ENCODE measurements around the gene UBE2D3.

UBE2D3 gene

DNA sequence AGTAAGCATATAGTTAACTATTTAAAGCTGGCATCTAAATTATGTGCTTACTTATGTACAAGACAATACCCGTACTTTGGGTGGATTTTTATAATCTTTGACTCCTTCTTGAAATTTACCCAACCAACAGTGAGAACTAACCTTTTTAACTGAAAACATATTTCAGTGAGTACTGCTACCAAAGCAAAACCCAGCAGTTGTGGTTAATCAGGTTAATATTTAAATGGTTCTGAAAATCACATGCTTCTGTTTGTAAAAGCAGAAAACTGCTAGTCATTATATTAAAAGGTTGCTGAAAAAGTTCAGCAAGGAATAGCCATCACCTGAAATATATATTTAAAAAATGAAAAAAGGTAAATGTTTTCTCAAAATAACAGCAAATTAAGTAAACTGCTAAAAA is 20.0 kb downstream of the UBE2D3 start:
- H3K4me3 Mint-ChIP-seq, result no peak overlapping the region

DNA sequence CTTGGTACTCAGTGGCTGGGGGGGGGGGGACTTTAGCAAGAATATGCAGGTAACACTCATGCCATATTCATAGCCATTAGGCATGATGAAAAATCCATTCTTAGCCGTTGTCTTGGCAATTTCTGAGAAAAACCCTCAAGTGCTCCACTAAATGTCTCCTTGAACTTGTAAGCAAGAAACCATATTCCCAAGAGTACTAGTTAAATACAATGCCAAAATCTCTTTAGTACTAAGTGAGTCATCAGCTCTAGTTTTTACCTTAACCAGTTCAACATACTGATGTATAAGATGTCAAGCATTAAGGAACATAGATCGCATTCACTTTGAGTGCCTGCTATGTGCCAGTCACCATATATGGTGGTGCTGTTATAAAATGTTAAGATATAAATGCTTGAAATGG is 27.5 kb downstream of the UBE2D3 start:
- peaks cover 80% of the 10 kb centered on the region for H3K36me3 Mint-ChIP-seq (ENCODE audit: insufficient read depth)
- H3K27me3 Mint-ChIP-seq, result no peaks in the 10 kb centered on the region
- no peak for DNase-seq (ENCODE audit: low spot score in 2 of 2)
- peaks cover 45% of the 10 kb centered on the region for H3K4me1 Mint-ChIP-seq
- no peaks in the 10 kb centered on the region for H3K9me3 Mint-ChIP-seq
- ATAC-seq (replicated peaks; ENCODE audit: extremely low read depth, poor library complexity, severe bottlenecking), result no peak
- no peak overlapping the region for H3K4me3 Mint-ChIP-seq
- H3K27ac Mint-ChIP-seq (ENCODE audit: low read depth), result no peak overlapping the region

More for the DNA sequence above, 20.0 kb downstream of the UBE2D3 start:
- DNase-seq (ENCODE audit: low spot score in 2 of 2) (no peak), ATAC-seq (replicated peaks; ENCODE audit: extremely low read depth, poor library complexity, severe bottlenecking) (no peak)
- Mint-ChIP-seq H3K27me3 (no peaks in the 10 kb centered on the region), H3K9me3 (no peaks in the 10 kb centered on the region), H3K36me3 (ENCODE audit: insufficient read depth) (peaks cover 78% of the 10 kb centered on the region), H3K4me1 (peaks cover 66% of the 10 kb centered on the region), H3K27ac (ENCODE audit: low read depth) (no peak overlapping the region)

DNA sequence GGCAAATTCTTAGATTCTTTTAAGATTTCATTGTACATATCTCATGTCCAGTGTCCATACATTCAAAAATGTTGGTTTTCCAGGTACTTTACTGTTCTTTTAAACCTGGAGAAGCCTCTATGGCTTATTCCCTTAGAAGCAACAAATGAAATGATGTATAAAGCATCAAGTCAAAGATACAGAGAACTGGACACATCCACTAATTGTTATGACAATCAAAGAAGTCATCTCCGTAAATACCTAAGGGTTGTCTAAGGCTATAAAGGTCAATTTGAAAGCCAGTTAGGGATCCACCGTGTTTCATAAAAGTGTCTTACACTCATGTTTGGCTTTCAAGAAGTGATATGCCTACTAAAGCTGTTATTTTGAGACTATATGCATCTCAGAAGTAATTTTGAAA is 32.4 kb downstream of the UBE2D3 start:
- Mint-ChIP-seq H3K9me3 (peaks cover 5% of the 10 kb centered on the region), H3K27ac (ENCODE audit: low read depth) (no peak overlapping the region), H3K36me3 (ENCODE audit: insufficient read depth) (peaks cover 69% of the 10 kb centered on the region), H3K4me3 (no peak overlapping the region), H3K4me1 (peaks cover 36% of the 10 kb centered on the region), H3K27me3 (no peaks in the 10 kb centered on the region)
- ATAC-seq (replicated peaks; ENCODE audit: extremely low read depth, poor library complexity, severe bottlenecking) (no peak), DNase-seq (ENCODE audit: low spot score in 2 of 2) (no peak)

DNA sequence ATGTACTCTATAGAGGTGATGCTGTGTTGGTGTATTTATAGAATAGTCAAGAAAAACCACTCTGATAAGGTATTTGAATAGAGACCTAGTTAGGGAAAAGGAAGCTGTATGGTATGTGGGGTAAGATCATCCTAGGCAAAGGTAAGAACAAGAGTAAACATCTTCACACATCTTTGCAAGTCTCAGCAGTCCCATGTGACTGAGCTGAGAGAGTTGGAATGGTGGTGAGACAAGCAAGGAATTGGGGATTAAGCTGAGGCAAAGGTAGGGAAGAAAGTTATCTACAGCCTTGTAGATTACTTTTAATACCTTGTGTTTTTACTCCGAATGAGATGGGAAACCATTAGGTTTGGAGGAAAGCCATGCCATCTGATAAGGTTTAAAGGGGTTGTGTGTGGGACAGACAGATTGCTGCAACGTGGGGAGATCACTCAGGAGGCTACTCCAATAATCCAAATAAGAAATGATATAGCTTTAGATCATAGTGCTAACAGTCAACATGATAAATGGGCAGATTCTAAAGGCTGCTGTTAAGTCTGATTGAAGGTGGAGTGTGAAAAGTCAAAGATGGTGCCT is 34.9 kb downstream of the UBE2D3 start:
- Mint-ChIP-seq H3K27me3 (no peaks in the 10 kb centered on the region), H3K4me3 (no peak overlapping the region), H3K36me3 (ENCODE audit: insufficient read depth) (peaks cover 51% of the 10 kb centered on the region), H3K9me3 (peaks cover 5% of the 10 kb centered on the region), H3K4me1 (peaks cover 38% of the 10 kb centered on the region), H3K27ac (ENCODE audit: low read depth) (peak overlapping the region; percentile 11)
- DNase-seq (ENCODE audit: low spot score in 2 of 2) (no peak), ATAC-seq (replicated peaks; ENCODE audit: extremely low read depth, poor library complexity, severe bottlenecking) (no peak)

DNA sequence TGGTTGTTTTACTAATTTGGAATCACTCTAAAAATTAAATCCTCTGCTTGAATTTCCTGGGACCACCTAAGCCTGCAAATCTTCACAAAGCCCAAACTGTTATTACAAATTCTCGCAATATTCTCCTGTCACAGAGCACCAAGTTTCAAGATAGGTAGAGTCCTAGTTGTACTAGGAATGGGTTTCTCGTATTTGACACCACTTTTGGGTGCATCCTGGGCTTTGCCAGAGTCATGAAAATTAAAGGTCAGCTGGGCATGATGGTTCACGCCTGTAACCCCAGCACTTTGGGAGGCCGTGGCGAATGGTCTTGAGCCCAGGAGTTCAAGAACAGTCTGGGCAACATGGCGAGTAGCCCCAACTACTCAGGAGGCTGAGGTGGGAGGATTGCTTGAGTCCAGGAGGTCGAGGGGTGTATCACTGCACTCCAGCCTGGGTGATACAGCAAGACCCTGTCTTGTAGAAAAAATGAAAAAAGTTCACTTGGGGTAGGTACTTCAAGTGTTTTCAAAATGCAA is 36.0 kb downstream of the UBE2D3 start:
- Mint-ChIP-seq H3K4me1 (peaks cover 34% of the 10 kb centered on the region), H3K4me3 (no peak overlapping the region), H3K9me3 (peaks cover 5% of the 10 kb centered on the region), H3K27me3 (no peaks in the 10 kb centered on the region), H3K27ac (ENCODE audit: low read depth) (peak overlapping the region; percentile 11), H3K36me3 (ENCODE audit: insufficient read depth) (peaks cover 42% of the 10 kb centered on the region)
- no peak for DNase-seq (ENCODE audit: low spot score in 2 of 2)
- no peak for ATAC-seq (replicated peaks; ENCODE audit: extremely low read depth, poor library complexity, severe bottlenecking)

DNA sequence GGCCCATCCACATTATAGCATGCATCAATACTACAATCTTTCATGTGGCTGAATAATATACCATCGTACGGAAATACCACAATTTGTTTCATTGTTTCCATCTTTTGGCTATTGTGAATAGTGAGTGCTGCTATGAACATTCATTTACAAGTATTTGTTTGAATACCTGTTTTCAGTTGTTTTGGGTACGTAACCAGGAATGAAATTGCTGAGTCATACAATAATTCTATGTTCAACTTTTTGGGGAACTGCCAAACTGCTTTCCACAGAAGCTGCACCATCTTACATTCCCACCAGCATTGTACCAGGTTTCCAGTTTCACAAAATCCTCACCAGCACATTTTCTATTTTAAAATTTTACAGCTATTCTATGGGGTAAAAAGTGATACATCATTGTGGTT is 38.0 kb downstream of the UBE2D3 start:
- H3K9me3 Mint-ChIP-seq, result peaks cover 5% of the 10 kb centered on the region
- ATAC-seq (replicated peaks; ENCODE audit: extremely low read depth, poor library complexity, severe bottlenecking) (no peak), DNase-seq (ENCODE audit: low spot score in 2 of 2) (no peak)
- H3K4me3 Mint-ChIP-seq, result no peak overlapping the region
- H3K27me3 Mint-ChIP-seq, result no peaks in the 10 kb centered on the region
- H3K27ac Mint-ChIP-seq (ENCODE audit: low read depth), result no peak overlapping the region
- H3K36me3 Mint-ChIP-seq (ENCODE audit: insufficient read depth), result peaks cover 25% of the 10 kb centered on the region
- H3K4me1 Mint-ChIP-seq, result peaks cover 28% of the 10 kb centered on the region

DNA sequence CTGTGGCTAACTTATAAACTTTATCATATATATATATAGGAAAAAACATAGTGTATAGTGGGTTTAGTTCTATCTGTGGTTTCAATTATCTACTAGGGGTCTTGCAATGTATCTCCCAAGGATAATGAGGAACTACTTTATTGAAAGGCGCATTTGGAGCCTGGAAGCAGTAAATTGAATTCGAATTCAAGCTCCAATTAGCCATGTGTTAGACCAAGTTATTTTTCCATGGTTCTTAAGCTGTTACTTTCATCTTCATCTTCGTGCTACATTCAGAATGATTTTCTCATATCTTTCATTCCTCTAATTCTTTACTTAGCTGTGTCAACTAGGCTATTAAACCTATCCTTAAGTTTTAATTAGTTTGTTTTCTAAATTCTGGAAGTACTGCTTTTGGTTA is 39.4 kb downstream of the UBE2D3 start:
- Mint-ChIP-seq H3K36me3 (ENCODE audit: insufficient read depth) (peaks cover 20% of the 10 kb centered on the region), H3K4me3 (no peak overlapping the region), H3K4me1 (peaks cover 28% of the 10 kb centered on the region), H3K27ac (ENCODE audit: low read depth) (no peak overlapping the region), H3K9me3 (peaks cover 5% of the 10 kb centered on the region), H3K27me3 (no peaks in the 10 kb centered on the region)
- DNase-seq (ENCODE audit: low spot score in 2 of 2) (no peak), ATAC-seq (replicated peaks; ENCODE audit: extremely low read depth, poor library complexity, severe bottlenecking) (no peak)

DNA sequence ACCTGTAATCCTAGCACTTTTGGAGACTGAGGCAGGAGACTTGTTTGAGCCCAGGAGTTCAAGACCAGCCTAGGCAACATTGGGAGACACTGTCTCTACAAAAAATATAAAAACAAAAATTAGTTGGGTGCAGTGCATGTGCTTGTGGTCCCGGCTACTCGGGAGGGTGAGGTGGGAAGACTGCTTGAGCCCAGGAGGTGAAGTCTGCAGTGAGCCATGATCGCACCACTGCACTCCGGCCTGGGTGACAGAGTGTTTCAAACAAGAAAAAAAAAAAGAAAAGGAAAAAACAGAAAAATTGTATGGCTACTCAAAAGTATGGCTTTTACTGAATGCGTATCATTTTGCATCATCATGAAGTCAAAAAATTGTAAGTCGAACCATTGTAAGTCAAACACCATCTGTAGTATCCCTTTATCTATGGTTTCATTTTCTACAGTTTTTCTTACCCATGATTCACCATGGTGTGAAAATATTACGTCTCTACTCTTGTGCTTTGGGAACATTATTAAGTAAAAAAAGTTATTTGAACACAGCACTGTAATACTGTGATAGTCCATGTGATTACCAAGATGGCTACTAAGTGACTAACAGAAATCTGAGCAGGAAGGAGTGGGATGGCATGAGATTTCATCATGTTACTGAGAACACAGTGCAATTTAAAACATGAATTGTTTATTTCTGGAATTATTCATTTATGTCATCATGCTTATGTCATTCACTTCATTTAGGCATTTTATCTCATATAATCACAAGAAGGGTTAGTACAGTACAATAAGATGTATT is 40.1 kb downstream of the UBE2D3 start:
- no peak overlapping the region for H3K4me3 Mint-ChIP-seq
- H3K4me1 Mint-ChIP-seq, result peaks cover 23% of the 10 kb centered on the region
- H3K9me3 Mint-ChIP-seq, result peaks cover 2% of the 10 kb centered on the region
- DNase-seq (ENCODE audit: low spot score in 2 of 2) (no peak), ATAC-seq (replicated peaks; ENCODE audit: extremely low read depth, poor library complexity, severe bottlenecking) (no peak)
- H3K36me3 Mint-ChIP-seq (ENCODE audit: insufficient read depth), result peaks cover 16% of the 10 kb centered on the region
- H3K27me3 Mint-ChIP-seq, result no peaks in the 10 kb centered on the region
- H3K27ac Mint-ChIP-seq (ENCODE audit: low read depth), result no peak overlapping the region

DNA sequence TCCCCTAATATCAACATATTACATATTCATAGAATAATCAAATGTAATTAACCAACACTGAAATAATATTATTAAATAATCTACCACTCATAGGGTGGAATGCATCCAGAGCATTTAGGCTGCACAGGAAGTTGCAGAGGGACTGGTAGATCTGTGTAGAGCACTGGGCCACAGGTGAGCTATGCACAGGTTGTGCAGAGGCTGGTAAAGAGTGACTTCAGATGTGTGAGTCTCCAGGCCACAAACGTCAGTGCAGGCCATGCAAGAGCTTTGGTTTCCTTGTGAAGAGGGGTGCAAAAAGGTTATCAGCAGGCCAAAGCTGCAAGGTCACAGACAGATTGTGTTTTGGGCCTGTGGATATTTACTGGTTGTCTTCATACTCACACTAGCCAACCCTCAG is 41.1 kb downstream of the UBE2D3 start:
- H3K27me3 Mint-ChIP-seq, result no peaks in the 10 kb centered on the region
- peaks cover 20% of the 10 kb centered on the region for H3K4me1 Mint-ChIP-seq
- H3K4me3 Mint-ChIP-seq, result no peak overlapping the region
- no peak overlapping the region for H3K27ac Mint-ChIP-seq (ENCODE audit: low read depth)
- no peak for ATAC-seq (replicated peaks; ENCODE audit: extremely low read depth, poor library complexity, severe bottlenecking)
- no peaks in the 10 kb centered on the region for H3K9me3 Mint-ChIP-seq
- H3K36me3 Mint-ChIP-seq (ENCODE audit: insufficient read depth), result peaks cover 8% of the 10 kb centered on the region
- no peak for DNase-seq (ENCODE audit: low spot score in 2 of 2)

DNA sequence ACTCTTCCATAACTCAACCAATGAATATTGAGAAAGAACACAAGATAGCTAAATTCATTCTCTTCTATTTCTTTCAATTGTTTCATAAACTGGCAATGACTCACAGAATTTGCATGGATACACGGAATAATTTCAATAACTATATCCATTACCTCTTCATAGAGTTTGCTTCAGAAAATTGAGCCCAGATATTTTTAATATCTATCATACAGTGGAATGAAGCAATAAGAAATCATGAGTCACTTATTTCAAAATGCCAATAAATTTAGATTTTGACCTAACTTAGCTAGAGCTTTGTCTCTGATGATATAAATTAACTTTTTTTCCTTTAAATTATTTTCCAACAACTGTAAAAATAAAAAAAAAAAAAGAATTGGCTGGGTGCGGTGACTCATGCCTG is 44.3 kb downstream of the UBE2D3 start:
- no peaks in the 10 kb centered on the region for H3K9me3 Mint-ChIP-seq
- no peak for DNase-seq (ENCODE audit: low spot score in 2 of 2)
- H3K4me1 Mint-ChIP-seq, result peaks cover 6% of the 10 kb centered on the region
- no peak overlapping the region for H3K27ac Mint-ChIP-seq (ENCODE audit: low read depth)
- H3K36me3 Mint-ChIP-seq (ENCODE audit: insufficient read depth), result peaks cover 4% of the 10 kb centered on the region
- no peak overlapping the region for H3K4me3 Mint-ChIP-seq
- H3K27me3 Mint-ChIP-seq, result peaks cover 9% of the 10 kb centered on the region
- ATAC-seq (replicated peaks; ENCODE audit: extremely low read depth, poor library complexity, severe bottlenecking), result no peak

DNA sequence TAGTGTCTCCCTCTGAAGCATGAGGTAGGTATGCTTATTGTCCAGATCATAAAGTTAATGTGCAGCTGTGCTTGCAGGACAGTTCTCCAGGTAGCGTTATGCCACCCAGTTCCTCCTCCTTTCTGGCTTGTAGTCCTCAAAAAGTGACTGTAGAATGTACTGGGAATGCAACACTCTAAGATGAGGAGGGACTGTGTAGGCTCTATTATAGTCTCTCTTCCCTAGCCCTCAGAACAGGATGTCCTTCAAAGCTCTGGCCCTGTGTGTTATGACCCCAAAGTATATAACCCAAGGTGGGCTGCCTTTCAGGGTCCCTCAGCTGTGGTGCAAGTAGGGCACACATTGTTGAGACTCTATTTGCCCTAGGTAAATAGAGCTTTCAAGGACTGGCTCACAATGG is 45.8 kb downstream of the UBE2D3 start:
- H3K27ac Mint-ChIP-seq (ENCODE audit: low read depth), result no peak overlapping the region
- H3K27me3 Mint-ChIP-seq, result peaks cover 10% of the 10 kb centered on the region
- H3K36me3 Mint-ChIP-seq (ENCODE audit: insufficient read depth), result peaks cover 1% of the 10 kb centered on the region
- ATAC-seq (replicated peaks; ENCODE audit: extremely low read depth, poor library complexity, severe bottlenecking), result no peak
- no peak for DNase-seq (ENCODE audit: low spot score in 2 of 2)
- H3K4me3 Mint-ChIP-seq, result no peak overlapping the region
- H3K4me1 Mint-ChIP-seq, result peaks cover 6% of the 10 kb centered on the region
- H3K9me3 Mint-ChIP-seq, result no peaks in the 10 kb centered on the region

DNA sequence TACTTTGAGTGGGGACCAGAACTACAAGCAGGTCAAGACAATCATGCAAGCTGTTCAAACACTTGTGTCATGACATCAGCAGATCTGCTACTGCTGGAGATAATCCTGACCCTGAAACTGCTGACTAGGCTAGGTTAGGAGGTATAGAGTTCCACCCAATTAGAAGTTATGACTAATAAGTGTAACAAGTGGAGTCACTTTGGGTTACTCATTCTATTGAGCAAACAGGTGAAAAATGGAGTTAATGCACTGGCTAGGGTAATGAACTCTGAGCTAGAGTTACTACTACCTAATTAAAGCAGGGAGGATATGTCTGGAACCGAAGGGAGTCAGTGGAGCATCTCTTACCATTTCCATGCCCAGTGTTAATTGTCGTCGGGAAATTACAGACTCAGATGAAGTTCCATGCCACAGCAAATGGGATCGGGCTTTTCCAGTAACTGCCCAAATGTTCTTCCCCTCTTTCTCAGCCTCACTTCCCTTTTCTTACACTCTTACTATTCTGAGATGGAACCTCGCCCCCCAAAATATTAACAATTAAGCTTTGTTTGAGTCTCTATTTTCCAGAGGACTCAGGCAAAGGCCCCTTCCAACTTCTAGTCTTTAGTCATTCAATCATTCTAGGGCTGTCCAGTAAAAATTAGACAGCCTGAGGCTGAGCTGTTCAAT is 46.7 kb downstream of the UBE2D3 start:
- Mint-ChIP-seq H3K27ac (ENCODE audit: low read depth) (no peak overlapping the region), H3K4me1 (no peaks in the 10 kb centered on the region), H3K9me3 (no peaks in the 10 kb centered on the region), H3K27me3 (peaks cover 10% of the 10 kb centered on the region), H3K36me3 (ENCODE audit: insufficient read depth) (no peaks in the 10 kb centered on the region), H3K4me3 (no peak overlapping the region)
- no peak for ATAC-seq (replicated peaks; ENCODE audit: extremely low read depth, poor library complexity, severe bottlenecking)
- DNase-seq (ENCODE audit: low spot score in 2 of 2), result no peak

DNA sequence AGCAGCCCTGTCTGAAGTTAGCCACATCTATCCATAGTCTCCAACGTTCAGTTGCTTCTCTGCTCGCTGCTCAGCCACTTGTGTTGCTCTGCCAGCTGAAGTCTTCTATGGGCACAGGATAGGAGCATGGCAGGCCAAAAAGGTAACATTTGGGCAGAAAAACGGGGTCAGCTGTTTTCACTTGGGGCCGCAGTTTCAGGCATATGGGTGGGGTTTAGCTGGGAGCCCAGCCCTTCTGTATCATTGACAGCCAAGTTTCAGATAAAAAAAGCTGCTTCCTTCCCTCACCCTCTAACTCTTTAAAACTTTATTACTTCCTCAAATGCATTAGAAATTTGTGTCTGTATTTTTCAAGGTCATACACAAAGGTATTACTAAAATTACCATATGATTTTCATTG is 48.1 kb downstream of the UBE2D3 start:
- Mint-ChIP-seq H3K9me3 (no peaks in the 10 kb centered on the region), H3K27me3 (peaks cover 10% of the 10 kb centered on the region), H3K36me3 (ENCODE audit: insufficient read depth) (no peaks in the 10 kb centered on the region), H3K4me3 (no peak overlapping the region), H3K4me1 (no peaks in the 10 kb centered on the region), H3K27ac (ENCODE audit: low read depth) (no peak overlapping the region)
- ATAC-seq (replicated peaks; ENCODE audit: extremely low read depth, poor library complexity, severe bottlenecking), result no peak
- DNase-seq (ENCODE audit: low spot score in 2 of 2), result no peak

All from central memory CD8-positive, alpha-beta T cell (primary cell).